ENCODE measurements around the gene OTUD7B. TPM values are rescaled to one million over a fixed set of nuclear protein-coding genes. Genes with fewer than 3 reads are reported as not detected.

OTUD7B gene
- total RNA-seq, 4 donors from 2014 or later: 12.4 to 22.0 (median 19.5) TPM

GRCh38 chr1:149932474-149932873 lies 78.1 kb downstream of the OTUD7B start:
- Histone ChIP-seq H3K4me1 (peaks cover 0 to 49% (median 4%) of the 10 kb centered on the region in 4 donors), H3K36me3 (peaks cover 0 to 33% (median 0%) of the 10 kb centered on the region in 3 donors), H3K27me3 (no peaks in the 10 kb centered on the region), H3K9me3 (no peaks in the 10 kb centered on the region), H3K27ac (peak overlapping the region in 2 of 4 donors; percentile 36 to 53), H3K4me3 (peak overlapping the region in 2 of 4 donors; percentile 4 to 66)
- TF ChIP-seq CTCF (IDR thresholded peaks at IDR 0.05) (no peak), POLR2A (IDR thresholded peaks at IDR 0.05) (peak in 1 of 2 donors; percentile 18)
- DNase-seq: no peak

GRCh38 chr1:149931212-149931790 lies 79.2 kb downstream of the OTUD7B start:
- no peak for TF ChIP-seq POLR2A (IDR thresholded peaks at IDR 0.05)
- no peak for TF ChIP-seq CTCF (IDR thresholded peaks at IDR 0.05)
- Histone ChIP-seq H3K27ac (peak overlapping the region in 1 of 4 donors; percentile 15), H3K4me1 (peaks cover 0 to 50% (median 7%) of the 10 kb centered on the region in 4 donors), H3K9me3 (no peaks in the 10 kb centered on the region), H3K4me3 (peak overlapping the region in 2 of 4 donors; percentile 13 to 20), H3K36me3 (peaks cover 0 to 35% (median 0%) of the 10 kb centered on the region in 3 donors), H3K27me3 (no peaks in the 10 kb centered on the region)
- DNase-seq: no peak

- DNase-seq: no peak
- TF ChIP-seq POLR2A (IDR thresholded peaks at IDR 0.05) (no peak), CTCF (IDR thresholded peaks at IDR 0.05) (no peak)
- peaks cover 0 to 61% (median 9%) of the 10 kb centered on the region in 4 donors for H3K4me1 ChIP-seq
- H3K36me3 ChIP-seq: peaks cover 0 to 50% (median 3%) of the 10 kb centered on the region in 3 donors
- H3K4me3 ChIP-seq: no peak overlapping the region
- no peaks in the 10 kb centered on the region for H3K27me3 ChIP-seq
- H3K27ac ChIP-seq: peak overlapping the region in 1 of 4 donors; percentile 40
- no peaks in the 10 kb centered on the region for H3K9me3 ChIP-seq
These were observed 80.7 kb downstream of the OTUD7B start for GRCh38 chr1:149929856-149930255.

GRCh38 chr1:149928401-149928724 lies 82.2 kb downstream of the OTUD7B start:
- no peaks in the 10 kb centered on the region for H3K9me3 ChIP-seq
- H3K4me1 ChIP-seq: peaks cover 0 to 47% (median 9%) of the 10 kb centered on the region in 4 donors
- peak overlapping the region; percentile 82 to 93 (median 90) for H3K27ac ChIP-seq
- DNase-seq: no peak
- H3K27me3 ChIP-seq: no peaks in the 10 kb centered on the region
- TF ChIP-seq POLR2A (IDR thresholded peaks at IDR 0.05): no peak
- no peak for TF ChIP-seq CTCF (IDR thresholded peaks at IDR 0.05)
- H3K4me3 ChIP-seq: peak overlapping the region; percentile 64 to 88 (median 73)
- H3K36me3 ChIP-seq: peaks cover 0 to 62% (median 3%) of the 10 kb centered on the region in 3 donors

GRCh38 chr1:149927563-149928400 lies 82.7 kb downstream of the OTUD7B start, which contains the start of gene SF3B4:
Gene SF3B4, minus strand, starts transcription at chr1:149927803. Its CDS starts 44 bp downstream, at chr1:149927759.
- TF ChIP-seq CTCF (IDR thresholded peaks at IDR 0.05): peak in 1 of 6 experiments; percentile 15
- TF ChIP-seq POLR2A (IDR thresholded peaks at IDR 0.05): peak; percentile 79 to 92
- Histone ChIP-seq H3K27ac (peak within 1 kb of the TSS; percentile 82 to 93 (median 90)), H3K4me3 (peak within 1 kb of the TSS; percentile 64 to 88 (median 73)), H3K27me3 (no peaks in the 10 kb centered on the region), H3K9me3 (no peaks in the 10 kb centered on the region), H3K4me1 (peaks cover 0 to 44% (median 9%) of the 10 kb centered on the region in 4 donors), H3K36me3 (peaks cover 0 to 64% (median 3%) of the 10 kb centered on the region in 3 donors)
- DNase-seq: peak; percentile 94 to 98 (median 97)
